Posterior vena cava (tissue), 2 donors: ENCODE data around the gene CDK5. TPM values are rescaled to one million over a fixed set of nuclear protein-coding genes. Genes with fewer than 3 reads are reported as not detected.
"Not testable (repeated sequence)": the region's sequence is repeated elsewhere in the genome, so short reads cannot be mapped to it uniquely, and the experiment has no call there.

Source experiments
- DNase-seq: peaks from one replicate; pipeline ENCODE4 v3.0.0-alpha.2; 2020; ENCODE audit warnings: low spot score
- intact Hi-C, 2 donors: fragments of 100-400 bp; cut with DNase I; formaldehyde crosslinking; loops; one replicate each; pipeline versions ENCODE4 v1.14.1 to v1.14.2; 2022 to 2023
- total RNA-seq, 2 donors: library from RNA; stranded (reverse); fragmentation: NEBNext Ultra II Directional; extraction: Animal tissue kit (Norgen Biotek cat#: 25700); gene quantifications; one replicate each; pipeline ENCODE4 v1.2.1, GENCODE V29; 2021
- donor health status: DM: yes; HTN: yes; CAD: no.
- donor health status: DM: yes; HTN: yes; CAD: no.

Gene CDK5
- total RNA-seq, 2 donors from 2014 or later = 5.2 to 7.3 TPM

DNA sequence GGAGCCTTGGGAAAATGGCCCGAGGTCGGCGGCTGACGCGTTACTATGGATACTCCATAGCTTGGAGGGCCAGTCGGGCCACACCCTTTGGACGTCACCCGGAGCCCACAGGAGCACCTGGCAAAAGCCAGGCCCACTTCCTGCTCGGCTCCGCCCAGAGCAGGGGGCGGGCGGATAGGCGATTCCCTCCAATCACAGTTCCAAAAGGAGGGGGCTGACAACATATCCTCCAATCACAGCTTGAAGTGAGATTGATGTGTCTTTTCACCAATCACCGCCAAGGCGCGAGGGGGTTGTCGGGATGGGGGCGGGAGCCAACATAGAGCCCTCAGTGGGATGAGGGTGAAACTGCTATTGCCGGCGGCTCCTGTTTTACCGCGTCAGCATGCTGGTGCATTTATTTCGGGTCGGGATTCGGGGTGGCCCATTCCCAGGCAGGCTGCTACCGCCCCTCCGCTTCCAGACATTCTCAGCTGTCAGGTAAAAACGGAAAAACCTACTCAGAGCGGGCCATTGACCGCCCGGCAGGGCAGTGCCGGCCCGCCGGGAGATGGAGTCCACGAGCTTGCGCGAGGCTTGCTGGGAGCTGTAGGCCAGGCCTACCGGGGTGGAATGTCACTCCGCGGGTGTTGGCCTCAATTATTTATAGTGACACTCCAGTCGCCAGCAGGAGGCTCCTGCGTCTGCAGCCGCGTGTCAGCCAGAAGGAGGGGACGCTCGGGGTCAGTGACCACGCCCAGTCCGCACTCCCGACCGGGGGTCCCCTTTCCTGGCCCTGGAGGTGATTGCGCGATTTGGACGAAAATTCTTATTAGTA, 29.4 kb downstream of the CDK5 start, which contains the start of gene ABCB8:
Gene ABCB8, plus strand, starts transcription at position 320 of the 817 bp plus-strand sequence. Its CDS starts 66 bp downstream, at position 386.
- DNase-seq = peak; percentile 99
- intact Hi-C loops = no loop called here

DNA sequence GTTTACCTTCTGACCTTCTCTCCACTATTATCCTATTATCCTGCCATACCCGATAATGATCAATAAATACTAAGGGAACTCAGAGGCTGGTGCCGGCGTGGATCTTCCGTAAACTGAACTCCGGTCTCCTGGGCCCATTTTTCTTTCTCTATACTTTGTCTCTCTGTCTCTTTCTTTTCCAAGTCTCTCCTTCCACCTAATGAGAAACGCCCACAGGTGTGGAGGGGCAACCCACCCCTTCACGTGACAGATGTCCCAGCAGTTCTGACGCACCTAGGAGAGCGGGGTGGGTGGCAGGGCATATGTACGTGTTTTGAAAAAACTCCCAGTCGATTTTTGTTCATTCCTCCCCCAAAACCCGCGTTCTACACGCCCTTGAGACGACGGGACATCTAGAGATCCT, 30.0 kb downstream of the CDK5 start:
- intact Hi-C loops, DNase-seq: not testable (repeated sequence)

- intact Hi-C loops, DNase-seq: not testable (repeated sequence)
Observed at GRCh38 chr7:151026771-151027727, 30.6 kb downstream of the CDK5 start.

- no peak for DNase-seq
- intact Hi-C loops = no loop called here
Observed at GRCh38 chr7:151025924-151026671, 31.6 kb downstream of the CDK5 start.

GRCh38 chr7:151024435-151025056, 33.2 kb downstream of the CDK5 start, which contains the start of gene ATG9B:
Gene ATG9B, minus strand, starts transcription at chr7:151024494. Its CDS starts 71 bp downstream, at chr7:151024423.
- no peak for DNase-seq
- intact Hi-C loops = no loop called here

DNA sequence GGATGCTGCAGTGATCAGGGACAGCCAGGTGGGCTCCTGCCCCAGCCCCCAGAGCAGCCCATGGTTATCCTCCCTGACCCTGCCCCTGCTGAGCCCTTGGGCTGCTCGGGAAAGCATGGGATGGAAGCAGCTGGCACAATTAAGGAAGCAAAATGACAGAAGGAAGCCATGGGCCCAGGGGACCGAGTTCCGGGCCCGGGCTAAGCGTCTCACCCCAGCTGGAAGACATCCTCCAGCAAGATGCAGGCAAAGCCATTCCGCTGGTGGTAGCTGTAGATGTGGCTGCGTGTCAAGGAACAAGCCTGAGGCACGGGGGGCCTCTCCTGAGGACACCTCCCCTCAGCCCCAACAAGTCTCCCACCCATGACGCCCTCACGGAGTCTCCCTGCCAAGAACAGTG, 34.5 kb downstream of the CDK5 start:
- intact Hi-C loops = no loop called here

DNA sequence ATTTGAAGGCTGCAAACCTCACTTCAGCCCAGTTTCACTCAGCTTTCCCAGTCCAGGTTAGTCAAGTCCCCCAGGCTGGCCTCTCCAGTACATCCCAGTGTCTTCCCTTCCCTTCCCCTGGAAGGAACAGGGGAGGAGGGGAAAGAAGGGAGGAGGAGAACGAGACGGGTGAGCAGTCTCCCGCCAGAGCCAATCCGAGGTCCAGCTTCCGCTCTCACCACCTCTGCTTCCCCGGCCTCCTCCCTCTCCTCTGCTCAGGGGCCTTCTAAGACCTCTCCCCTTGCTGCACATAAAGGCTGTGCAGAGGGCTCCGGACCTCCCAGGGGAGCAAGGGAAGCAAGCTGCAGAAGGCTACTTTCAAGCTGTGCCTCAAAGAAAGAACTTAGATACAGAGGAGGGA, 37.5 kb downstream of the CDK5 start:
- intact Hi-C loops = no loop called here
- DNase-seq = no peak

More for the DNA sequence above, 34.5 kb downstream of the CDK5 start:
- DNase-seq = no peak

- DNase-seq = no peak
Observed at GRCh38 chr7:151019130-151019447, 38.6 kb downstream of the CDK5 start.

GRCh38 chr7:151018421-151019129, 39.1 kb downstream of the CDK5 start:
- no peak for DNase-seq
- intact Hi-C loops = loop anchor here in 1 of 2 donors (5.0 kb wide), 1 partner anchor 99 kb away; no protein-coding TSS in a partner anchor

More at GRCh38 chr7:151019130-151019447, 38.6 kb downstream of the CDK5 start:
- intact Hi-C loops = loop anchor here in 1 of 2 donors (5.0 kb wide), 1 partner anchor 98 kb away; no protein-coding TSS in a partner anchor

- intact Hi-C loops = loop anchor here in 1 of 2 donors (5.0 kb wide), 1 partner anchor 99 kb away; no protein-coding TSS in a partner anchor
- DNase-seq = peak; percentile 92
Observed at GRCh38 chr7:151017953-151018420, 39.7 kb downstream of the CDK5 start.

DNA sequence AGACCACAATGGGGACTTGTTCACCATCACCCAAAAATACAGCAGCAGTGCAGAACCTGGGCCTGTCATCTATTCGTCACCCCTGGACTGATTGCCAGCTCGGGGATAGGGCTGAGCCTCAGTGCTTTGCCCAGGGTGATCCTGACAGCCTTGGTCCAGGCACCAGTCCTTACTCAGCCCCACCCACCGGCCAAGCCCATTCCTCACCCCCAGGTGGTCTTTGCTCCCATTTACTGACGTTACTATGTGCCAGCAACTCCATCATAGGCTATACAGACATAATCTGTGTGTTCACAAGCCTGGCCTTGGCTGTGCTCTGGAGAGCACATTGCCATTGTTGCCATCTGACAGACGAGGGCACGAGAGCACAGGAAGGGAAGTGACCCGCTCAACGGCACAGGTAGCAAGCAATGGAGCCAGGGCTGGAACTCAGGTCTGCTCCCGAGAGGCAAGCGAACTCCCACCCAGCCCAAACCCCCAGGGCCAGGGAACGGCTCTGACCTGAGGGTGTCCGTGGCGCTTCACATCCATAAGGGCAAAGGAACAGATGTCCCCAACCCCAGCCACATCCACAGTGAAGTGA, 40.2 kb downstream of the CDK5 start:
- DNase-seq = no peak
- intact Hi-C loops = loop anchor here in 1 of 2 donors (5.0 kb wide), 1 partner anchor 100 kb away; no protein-coding TSS in a partner anchor

DNA sequence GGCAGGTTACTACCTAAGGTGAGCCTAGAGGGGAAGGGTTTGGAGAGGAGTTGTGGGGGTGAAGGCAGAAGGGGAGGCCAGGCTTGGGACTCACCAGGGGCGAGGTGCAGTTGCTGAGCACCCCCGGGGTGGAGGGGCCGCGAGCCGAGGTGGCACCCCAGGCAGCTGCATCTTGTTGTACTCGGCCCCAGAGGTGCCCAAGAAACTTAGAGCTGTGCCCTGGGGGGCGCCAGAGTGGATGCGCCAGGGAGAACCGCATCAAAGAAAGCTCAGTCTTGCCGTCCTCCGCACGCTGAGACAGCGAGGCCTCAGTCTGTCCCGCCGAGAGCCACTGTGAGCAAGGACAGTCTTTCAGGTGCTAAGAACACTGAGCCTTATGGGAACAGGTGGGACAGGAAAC, 40.8 kb downstream of the CDK5 start:
- intact Hi-C loops = loop anchor here in 1 of 2 donors (5.0 kb wide), 1 partner anchor 100 kb away; no protein-coding TSS in a partner anchor
- DNase-seq = no peak

DNA sequence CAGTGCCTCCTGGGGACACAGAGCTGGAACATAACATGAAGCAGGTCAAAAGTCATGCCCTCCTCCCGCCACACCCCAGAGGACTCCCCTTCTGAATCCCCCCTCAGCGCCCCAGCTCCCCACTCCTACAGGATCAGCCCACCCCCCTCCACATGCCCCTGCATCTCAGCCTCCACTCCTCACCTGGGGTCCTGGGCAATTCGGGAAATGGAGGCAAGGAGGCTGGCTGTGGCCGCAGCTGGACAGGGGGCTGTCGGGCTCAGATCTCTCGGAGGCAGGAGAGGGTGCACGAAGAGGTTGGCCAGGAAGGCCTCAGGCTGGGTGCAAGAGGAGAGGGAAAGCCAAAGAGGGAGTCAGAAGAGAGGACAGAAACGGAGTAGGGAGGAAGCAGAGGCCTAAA, 41.2 kb downstream of the CDK5 start:
- DNase-seq = no peak
- intact Hi-C loops = loop anchor here in 1 of 2 donors (5.0 kb wide), 1 partner anchor 101 kb away; no protein-coding TSS in a partner anchor

DNA sequence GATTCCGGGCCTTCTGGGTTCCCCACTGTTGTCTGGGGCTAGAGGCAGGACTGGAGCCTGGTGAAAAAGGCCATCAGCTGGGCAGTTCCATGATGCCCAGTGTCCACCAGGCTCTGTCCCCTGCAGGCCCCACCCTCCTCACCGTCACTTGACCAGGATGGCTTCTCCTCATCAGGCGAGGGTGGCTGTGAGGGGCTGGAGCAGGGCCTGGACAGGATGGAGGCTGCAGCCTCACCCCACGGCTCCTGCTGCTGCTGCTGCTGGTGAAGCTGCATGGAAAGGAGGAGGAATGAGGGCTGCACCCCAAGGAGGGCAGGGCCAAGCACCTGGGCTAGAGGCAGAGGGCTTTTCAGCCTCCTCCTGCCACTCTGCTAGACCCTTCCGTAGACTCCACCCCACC, 41.7 kb downstream of the CDK5 start:
- no peak for DNase-seq
- intact Hi-C loops = loop anchor here in 1 of 2 donors (5.0 kb wide), 1 partner anchor 101 kb away; no protein-coding TSS in a partner anchor

DNA sequence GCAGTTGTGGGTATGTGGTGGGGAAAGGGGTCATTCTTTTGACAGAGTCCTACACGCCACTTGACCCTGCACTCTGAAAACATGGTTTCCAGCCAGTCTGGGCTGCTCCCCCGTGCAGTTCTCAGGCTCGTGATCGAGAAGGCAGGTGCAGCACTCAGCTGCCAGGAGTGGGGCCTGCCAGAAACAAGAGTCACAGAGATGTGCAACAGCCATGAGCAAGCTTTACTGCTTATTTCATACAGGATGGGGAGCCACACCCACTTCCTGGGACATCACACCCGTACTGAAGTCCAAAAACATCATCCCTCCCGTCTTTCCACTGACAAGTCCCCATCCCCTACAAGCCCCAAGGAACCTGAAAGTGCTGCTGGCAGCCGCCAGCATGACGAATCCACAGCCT, 42.7 kb downstream of the CDK5 start:
- intact Hi-C loops = loop anchor here in 1 of 2 donors (5.0 kb wide), 1 partner anchor 102 kb away; no protein-coding TSS in a partner anchor
- DNase-seq = no peak

- DNase-seq = peak; percentile 92
Observed at GRCh38 chr7:151013733-151014497, 43.8 kb downstream of the CDK5 start.

More at GRCh38 chr7:151013733-151014497, 43.8 kb downstream of the CDK5 start:
- intact Hi-C loops = no loop called here
